ENCODE results near the gene CCDC9.

DNA sequence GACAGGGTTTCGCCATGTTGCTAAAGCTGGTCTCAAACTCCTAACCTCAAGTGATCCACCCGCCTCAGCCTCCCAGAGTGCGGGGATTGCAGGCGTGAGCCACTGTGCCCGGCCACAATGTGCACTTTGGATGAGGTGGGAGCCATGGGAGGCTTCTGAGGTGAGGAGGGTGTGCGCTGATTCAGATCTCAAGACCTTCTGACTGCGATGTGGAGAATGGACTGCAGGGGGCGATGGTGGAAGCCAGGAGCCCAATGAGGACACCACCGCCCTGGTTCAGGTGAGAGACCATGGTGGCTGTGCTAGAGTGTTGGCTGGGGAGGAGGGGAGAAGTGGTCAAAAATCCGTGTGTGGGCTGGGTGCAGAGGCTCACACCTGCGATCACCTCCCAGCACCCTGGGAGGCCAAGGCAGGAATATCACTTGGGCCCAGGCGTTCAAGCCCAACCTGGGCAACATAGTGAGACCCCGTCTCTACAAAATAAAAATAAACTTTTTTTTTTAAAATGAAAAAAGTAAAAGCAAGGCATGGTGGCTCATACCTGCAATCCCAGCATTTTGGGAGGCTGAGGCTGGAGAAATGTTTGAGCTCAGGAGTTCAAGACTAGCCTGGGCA lies 24.0 kb downstream of the CCDC9 start:
- TF ChIP-seq CTCF (conservative IDR thresholded peaks at IDR 0.05 in 1 of 2, IDR thresholded peaks at IDR 0.05 in 1 of 2; ENCODE audit: extremely low read depth in 1 of 2, insufficient read depth in 1 of 2, low read depth in 1 of 2, low read length in 2 of 2) = peak; percentile 28 to 52
- no peak for TF ChIP-seq EZH2 (IDR thresholded peaks at IDR 0.05; ENCODE audit: borderline replicate concordance, low read length)

All from mammary epithelial cell (primary cell).